Measurements from ENCODE around the gene PSMD12.
"Not testable (repeated sequence)": the region's sequence is repeated elsewhere in the genome, so short reads cannot be mapped to it uniquely, and the experiment has no call there.

DNA sequence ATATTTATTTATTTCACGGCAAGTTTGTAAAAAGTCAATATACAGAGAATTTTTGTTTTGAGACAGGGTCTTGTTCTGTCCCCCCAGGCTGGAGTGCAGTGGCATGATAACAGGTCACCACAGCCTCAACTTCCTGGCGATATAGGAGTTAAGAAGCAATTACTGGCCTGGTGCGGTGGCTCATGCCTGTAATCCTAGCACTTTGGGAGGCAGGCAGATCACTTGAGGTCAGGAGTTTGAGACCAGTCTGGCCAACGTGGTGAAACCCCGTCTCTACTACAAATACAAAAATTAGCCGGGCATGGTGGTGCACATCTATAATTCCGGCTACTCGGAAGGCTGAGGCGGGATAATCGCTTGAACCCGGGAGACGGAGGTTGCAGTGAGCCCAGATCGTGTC is 44.9 kb downstream of the PSMD12 start:
- TF ChIP-seq, protein P1, sequence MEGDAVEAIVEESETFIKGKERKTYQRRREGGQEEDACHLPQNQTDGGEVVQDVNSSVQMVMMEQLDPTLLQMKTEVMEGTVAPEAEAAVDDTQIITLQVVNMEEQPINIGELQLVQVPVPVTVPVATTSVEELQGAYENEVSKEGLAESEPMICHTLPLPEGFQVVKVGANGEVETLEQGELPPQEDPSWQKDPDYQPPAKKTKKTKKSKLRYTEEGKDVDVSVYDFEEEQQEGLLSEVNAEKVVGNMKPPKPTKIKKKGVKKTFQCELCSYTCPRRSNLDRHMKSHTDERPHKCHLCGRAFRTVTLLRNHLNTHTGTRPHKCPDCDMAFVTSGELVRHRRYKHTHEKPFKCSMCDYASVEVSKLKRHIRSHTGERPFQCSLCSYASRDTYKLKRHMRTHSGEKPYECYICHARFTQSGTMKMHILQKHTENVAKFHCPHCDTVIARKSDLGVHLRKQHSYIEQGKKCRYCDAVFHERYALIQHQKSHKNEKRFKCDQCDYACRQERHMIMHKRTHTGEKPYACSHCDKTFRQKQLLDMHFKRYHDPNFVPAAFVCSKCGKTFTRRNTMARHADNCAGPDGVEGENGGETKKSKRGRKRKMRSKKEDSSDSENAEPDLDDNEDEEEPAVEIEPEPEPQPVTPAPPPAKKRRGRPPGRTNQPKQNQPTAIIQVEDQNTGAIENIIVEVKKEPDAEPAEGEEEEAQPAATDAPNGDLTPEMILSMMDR (IDR thresholded peaks at IDR 0.05; ENCODE audit: low read depth, low read length, poor library complexity, severe bottlenecking): not testable (repeated sequence)
- TF ChIP-seq EZH2phosphoT487 (IDR thresholded peaks at IDR 0.05; ENCODE audit: borderline replicate concordance, low read length): not testable (repeated sequence)
